Stimulated activated memory B cell treated with anti-CD40 and anti-IgM and Interleukin-4, amounts not matched to agents 10 μg/mL and 1 μg/mL and 100 μg/mL, for 72 hours (primary cell): ENCODE results near the gene YAE1.

Source experiments
- ATAC-seq: fragments of 150-1000 bp; cut with Tn5 transposase; 2 replicates; pipeline ENCODE4 v1.10.0; 2021
- H3K27ac Mint-ChIP-seq: one replicate; pipeline ENCODE4 v1.8.0; 2022; ENCODE audit warnings: mild to moderate bottlenecking, mixed read lengths
- H3K27me3 Mint-ChIP-seq: one replicate; pipeline ENCODE4 v1.8.0; 2022; ENCODE audit warnings: mixed read lengths
- H3K36me3 Mint-ChIP-seq: one replicate; pipeline ENCODE4 v1.8.0; 2022; ENCODE audit warnings: mixed read lengths
- H3K4me1 Mint-ChIP-seq: one replicate; pipeline ENCODE4 v1.8.0; 2022; ENCODE audit warnings: mixed read lengths
- H3K4me3 Mint-ChIP-seq: one replicate; pipeline ENCODE4 v1.8.0; 2022; ENCODE audit warnings: mild to moderate bottlenecking, moderate library complexity, mixed read lengths
- H3K9me3 Mint-ChIP-seq: one replicate; pipeline ENCODE4 v1.8.0; 2022; ENCODE audit warnings: mixed read lengths

Gene YAE1

DNA sequence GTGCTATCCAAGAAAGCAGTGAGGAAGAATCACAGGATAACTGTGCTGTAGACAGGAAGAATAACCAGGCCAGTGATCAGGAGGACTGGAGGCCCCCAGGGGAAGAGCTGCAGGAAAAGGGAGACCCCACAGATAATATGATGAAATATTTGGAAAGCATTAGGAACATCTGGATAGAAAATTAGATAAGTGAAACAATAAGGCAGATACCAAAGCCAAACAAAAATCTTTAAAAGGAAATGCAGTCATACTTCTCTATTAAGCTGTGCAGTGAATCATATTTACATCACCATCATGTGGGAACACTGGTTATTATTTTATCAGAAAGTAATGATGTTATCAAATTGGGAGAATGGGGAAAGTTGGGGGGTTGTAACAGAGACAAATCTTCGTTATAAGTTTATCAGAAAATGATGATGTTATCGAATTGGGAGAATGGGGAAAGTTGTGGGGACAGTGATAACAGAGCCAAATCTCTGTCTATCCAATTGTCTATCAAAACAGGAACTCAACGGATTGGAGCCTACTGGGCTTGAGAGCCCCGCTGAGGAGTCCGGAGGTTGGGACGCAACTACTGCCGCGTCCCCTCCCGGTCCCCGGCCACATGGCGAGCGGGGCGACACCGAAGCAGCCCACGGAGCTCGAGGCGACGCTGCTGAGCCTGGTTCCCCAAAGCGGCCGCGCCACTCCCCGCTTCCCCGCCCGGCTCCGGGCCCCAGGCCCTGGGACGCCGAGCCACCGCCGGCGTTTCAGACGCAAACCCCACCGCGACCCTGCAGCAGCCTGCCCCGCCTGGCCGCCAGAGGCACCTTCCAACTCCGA, 43.1 kb downstream of the YAE1 start:
- H3K27me3 Mint-ChIP-seq, result peaks cover 54% of the 10 kb centered on the region
- ATAC-seq, result peak; percentile 68
- H3K4me1 Mint-ChIP-seq, result peaks cover 15% of the 10 kb centered on the region
- peak overlapping the region; percentile 44 for H3K4me3 Mint-ChIP-seq
- H3K36me3 Mint-ChIP-seq, result no peaks in the 10 kb centered on the region
- peak overlapping the region; percentile 14 for H3K27ac Mint-ChIP-seq
- H3K9me3 Mint-ChIP-seq, result no peaks in the 10 kb centered on the region

DNA sequence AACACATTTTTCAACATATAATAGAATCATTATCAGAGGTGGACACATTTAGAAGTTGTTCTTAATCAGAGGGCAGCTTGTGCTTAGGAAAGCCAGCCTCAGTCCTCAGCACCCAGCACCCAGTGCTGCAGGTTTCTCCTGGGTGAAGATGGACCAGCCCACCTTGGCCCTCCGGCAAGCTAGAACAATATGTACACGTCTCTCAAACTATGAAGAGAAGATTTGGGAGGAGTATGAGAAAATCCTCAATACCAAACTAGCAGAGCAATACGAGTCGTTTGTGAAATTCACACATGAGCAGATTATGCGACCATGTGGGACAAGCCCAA, 43.7 kb downstream of the YAE1 start:
- no peaks in the 10 kb centered on the region for H3K9me3 Mint-ChIP-seq
- peak overlapping the region; percentile 44 for H3K4me3 Mint-ChIP-seq
- peak; percentile 24 for ATAC-seq
- H3K27ac Mint-ChIP-seq, result peak overlapping the region; percentile 14
- no peaks in the 10 kb centered on the region for H3K36me3 Mint-ChIP-seq
- H3K27me3 Mint-ChIP-seq, result peaks cover 54% of the 10 kb centered on the region
- peaks cover 15% of the 10 kb centered on the region for H3K4me1 Mint-ChIP-seq

DNA sequence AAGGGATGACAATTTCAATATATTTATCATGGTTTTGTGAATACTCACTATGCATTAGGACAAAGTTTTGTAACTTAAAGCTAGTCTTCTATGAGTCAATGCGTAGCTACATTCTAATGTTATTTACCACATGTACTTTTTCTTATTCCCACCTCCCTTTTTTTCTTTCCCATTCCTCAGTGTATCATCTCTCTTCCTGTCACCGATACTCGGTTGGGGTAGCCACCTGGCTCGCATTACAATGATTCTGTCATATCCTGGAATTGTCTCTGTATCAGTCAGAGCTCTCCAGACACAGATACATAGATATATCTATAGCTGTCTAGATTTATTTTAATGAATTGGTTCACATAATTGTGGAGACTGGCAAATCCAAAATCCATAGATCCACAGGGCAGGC, 47.4 kb downstream of the YAE1 start:
- Mint-ChIP-seq H3K4me3 (no peak overlapping the region), H3K4me1 (peaks cover 15% of the 10 kb centered on the region), H3K36me3 (no peaks in the 10 kb centered on the region), H3K9me3 (no peaks in the 10 kb centered on the region), H3K27ac (no peak overlapping the region), H3K27me3 (peaks cover 46% of the 10 kb centered on the region)
- ATAC-seq, result no peak

DNA sequence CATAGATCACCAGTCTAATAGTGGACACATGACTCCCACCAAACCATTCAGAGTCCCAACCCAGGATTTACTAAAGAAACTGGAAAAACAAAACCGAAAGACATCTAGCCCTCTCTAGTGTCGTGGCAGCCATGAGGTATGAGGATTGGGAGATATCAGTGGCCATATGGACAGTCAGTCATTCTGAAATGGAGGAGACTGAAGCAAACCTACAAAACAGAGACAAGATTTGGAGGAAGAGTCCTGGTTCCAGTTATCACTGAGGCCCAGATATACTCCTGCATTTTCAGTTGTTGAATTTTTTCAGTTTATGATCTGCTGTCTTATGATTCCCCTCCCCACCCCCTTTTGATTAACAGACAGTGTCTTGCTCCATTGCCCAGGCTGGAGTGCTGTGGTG, 48.1 kb downstream of the YAE1 start:
- Mint-ChIP-seq H3K9me3 (no peaks in the 10 kb centered on the region), H3K27ac (no peak overlapping the region), H3K27me3 (peaks cover 38% of the 10 kb centered on the region), H3K4me1 (peaks cover 9% of the 10 kb centered on the region), H3K4me3 (no peak overlapping the region), H3K36me3 (no peaks in the 10 kb centered on the region)
- no peak for ATAC-seq

DNA sequence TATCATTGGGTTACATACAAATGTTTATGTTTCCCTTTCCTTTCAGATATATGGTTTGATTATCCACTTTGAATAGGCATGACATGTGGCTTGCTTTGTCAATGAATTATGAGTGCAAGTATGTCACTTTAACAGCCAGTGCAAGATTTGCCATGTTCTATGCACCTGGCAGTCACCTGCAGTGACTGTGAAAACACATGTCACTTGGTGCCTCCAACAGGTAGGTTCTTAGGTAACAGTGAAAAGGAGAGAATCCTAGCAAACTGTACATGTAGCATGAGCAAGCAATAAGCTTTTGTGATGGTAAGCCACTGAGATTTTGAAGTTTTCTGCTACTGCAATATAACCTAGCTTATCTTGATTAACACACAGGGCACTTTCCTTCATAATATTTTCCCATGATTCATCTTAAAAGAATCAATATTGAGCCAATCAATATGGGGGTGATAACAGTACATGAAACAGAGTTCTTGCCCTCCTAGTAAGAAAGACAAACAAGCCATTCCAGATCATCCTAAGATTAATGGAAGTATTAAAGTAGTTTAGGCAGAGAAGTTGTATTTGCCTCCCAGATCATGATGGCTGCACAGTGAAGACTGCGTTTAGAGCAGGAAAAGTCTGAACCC, 49.3 kb downstream of the YAE1 start:
- Mint-ChIP-seq H3K4me3 (no peak overlapping the region), H3K27ac (no peak overlapping the region), H3K4me1 (peaks cover 3% of the 10 kb centered on the region), H3K9me3 (no peaks in the 10 kb centered on the region), H3K27me3 (peaks cover 28% of the 10 kb centered on the region), H3K36me3 (no peaks in the 10 kb centered on the region)
- ATAC-seq, result no peak

DNA sequence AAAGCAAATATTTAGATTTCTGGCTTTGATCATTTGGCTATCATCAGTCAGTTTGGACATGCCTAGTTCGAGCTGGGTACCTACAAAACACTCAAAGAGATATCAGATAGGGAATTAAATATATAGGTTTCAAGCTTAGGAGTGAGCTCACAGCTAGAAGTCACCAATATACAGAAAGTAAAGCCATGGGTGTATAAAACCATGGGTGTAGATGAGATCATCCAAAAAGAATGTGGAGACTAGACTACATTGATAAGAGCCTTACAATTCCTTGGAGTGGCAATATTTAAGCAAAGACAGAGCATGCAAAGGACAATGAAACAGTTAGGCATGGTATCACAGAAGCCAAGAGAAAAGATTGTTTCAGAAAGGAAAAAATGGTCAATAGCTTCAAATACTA, 49.9 kb downstream of the YAE1 start:
- Mint-ChIP-seq H3K4me3 (no peak overlapping the region), H3K27ac (no peak overlapping the region), H3K27me3 (peaks cover 21% of the 10 kb centered on the region), H3K4me1 (peaks cover 9% of the 10 kb centered on the region), H3K36me3 (no peaks in the 10 kb centered on the region), H3K9me3 (no peaks in the 10 kb centered on the region)
- no peak for ATAC-seq

DNA sequence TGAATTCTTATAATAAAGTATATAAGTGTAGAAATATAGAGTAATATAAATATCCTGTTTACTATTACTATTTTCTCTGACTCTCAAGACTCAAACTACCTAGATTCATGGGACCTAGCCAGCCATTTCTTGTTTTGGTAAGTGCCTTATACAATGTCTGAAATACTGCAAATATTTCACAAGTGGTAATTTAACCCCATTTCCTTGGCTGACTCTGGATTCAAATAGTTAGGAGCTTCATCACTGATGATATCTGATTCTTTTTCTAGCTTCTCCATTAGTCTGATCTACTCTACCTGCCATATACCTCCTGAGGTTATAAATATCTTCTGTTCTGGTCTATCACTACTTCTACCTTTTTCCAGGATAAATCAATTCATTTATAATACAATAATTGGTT, 50.8 kb downstream of the YAE1 start:
- H3K27ac Mint-ChIP-seq, result no peak overlapping the region
- ATAC-seq, result no peak
- H3K27me3 Mint-ChIP-seq, result peaks cover 21% of the 10 kb centered on the region
- H3K4me1 Mint-ChIP-seq, result peaks cover 17% of the 10 kb centered on the region
- H3K4me3 Mint-ChIP-seq, result no peak overlapping the region
- H3K9me3 Mint-ChIP-seq, result no peaks in the 10 kb centered on the region
- H3K36me3 Mint-ChIP-seq, result no peaks in the 10 kb centered on the region

DNA sequence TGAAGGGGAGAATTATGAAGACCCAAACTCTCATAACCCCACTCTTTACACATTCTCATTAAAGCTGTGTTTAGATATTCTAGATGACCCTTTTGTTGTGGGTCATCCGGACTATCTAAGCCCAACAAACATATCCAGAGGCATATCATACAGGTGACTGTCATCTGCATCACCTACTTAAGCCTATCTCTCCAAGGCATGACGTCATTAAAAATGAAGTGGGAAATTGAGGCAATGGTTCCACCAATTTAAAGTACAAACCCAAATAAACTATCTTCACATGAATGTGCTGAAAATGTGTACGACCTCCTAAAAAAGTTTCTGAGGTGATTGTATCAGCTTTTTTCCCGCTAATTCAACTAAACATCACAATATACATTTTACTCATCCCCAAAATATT, 52.7 kb downstream of the YAE1 start:
- no peak for ATAC-seq
- no peak overlapping the region for H3K27ac Mint-ChIP-seq
- peaks cover 2% of the 10 kb centered on the region for H3K27me3 Mint-ChIP-seq
- H3K9me3 Mint-ChIP-seq, result no peaks in the 10 kb centered on the region
- H3K4me3 Mint-ChIP-seq, result no peak overlapping the region
- no peaks in the 10 kb centered on the region for H3K36me3 Mint-ChIP-seq
- peaks cover 25% of the 10 kb centered on the region for H3K4me1 Mint-ChIP-seq

DNA sequence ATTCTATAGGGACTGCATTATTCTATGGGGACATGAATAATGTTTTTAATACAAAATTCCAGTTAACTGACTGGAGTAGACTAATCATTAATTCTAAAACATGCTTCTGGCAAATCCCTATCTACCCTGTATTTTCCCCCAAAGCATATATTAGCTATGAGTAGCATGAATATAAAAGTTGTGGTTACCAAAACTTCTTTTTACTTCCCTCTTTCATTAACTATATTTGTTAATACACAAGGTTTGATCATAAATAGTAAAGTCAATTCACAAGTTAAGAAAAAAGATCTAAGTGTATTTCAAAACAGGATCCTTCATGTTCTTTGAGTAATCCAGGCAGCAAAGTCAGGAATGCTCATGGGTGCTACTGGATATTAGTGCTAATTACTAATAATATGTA, 54.3 kb downstream of the YAE1 start:
- H3K9me3 Mint-ChIP-seq, result no peaks in the 10 kb centered on the region
- H3K4me1 Mint-ChIP-seq, result peaks cover 40% of the 10 kb centered on the region
- no peak for ATAC-seq
- H3K27me3 Mint-ChIP-seq, result no peaks in the 10 kb centered on the region
- H3K36me3 Mint-ChIP-seq, result no peaks in the 10 kb centered on the region
- peak overlapping the region; percentile 72 for H3K27ac Mint-ChIP-seq
- no peak overlapping the region for H3K4me3 Mint-ChIP-seq

DNA sequence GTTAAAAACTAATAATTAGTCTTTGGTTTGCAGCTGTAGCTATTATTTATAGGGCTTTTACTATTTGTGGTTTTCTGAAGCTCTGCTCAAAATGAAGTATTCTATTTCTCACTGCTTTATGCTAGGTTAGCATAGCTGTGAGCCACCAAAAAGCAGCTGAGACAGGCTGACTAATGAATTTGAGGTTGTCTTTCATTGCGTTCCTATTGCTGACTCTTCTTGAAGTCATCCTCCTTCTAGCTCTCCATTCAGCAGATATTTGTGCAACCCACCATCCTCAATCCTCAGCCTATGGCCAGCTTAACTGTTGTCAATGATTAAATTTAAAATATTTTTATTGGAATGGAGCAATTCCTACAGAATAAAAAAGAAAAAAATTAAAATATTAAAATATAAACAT, 55.1 kb downstream of the YAE1 start:
- Mint-ChIP-seq H3K4me3 (no peak overlapping the region), H3K9me3 (no peaks in the 10 kb centered on the region), H3K27ac (peak overlapping the region; percentile 82)

DNA sequence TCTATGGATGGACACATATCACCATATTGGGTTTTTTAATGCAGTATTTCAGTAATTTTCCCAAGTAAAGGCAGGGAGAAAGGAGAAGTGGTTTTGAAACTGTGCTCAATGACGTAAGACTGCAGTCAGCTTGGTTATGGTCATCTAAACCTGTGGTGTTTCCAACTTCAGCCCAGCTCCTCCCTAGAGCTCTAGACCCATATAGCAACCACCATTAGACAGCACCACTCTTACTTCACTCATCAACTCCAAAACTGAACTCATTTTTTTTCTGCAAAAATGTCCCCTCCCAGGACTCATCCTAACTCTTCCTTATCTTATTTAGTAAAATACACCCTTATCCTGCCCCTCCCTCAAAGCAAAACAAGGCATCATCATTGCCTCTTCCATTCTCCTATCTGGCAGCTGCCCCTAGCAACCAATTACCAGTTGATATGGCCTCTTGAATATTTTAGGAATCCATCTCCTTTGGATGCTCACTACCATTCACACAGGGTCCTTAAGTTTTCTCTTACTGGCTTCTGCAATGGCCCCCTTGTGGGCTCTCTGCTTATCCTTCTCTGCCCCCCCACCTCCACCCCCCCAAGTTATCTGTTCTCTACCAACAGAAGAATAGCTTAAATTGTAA, 55.7 kb downstream of the YAE1 start:
- Mint-ChIP-seq H3K4me3 (peak overlapping the region; percentile 96), H3K36me3 (no peaks in the 10 kb centered on the region), H3K4me1 (peaks cover 51% of the 10 kb centered on the region), H3K27me3 (no peaks in the 10 kb centered on the region), H3K27ac (peak overlapping the region; percentile 82), H3K9me3 (no peaks in the 10 kb centered on the region)
- peak; percentile 62 for ATAC-seq

More for the DNA sequence above, 55.1 kb downstream of the YAE1 start:
- H3K4me1 Mint-ChIP-seq, result peaks cover 44% of the 10 kb centered on the region
- no peaks in the 10 kb centered on the region for H3K36me3 Mint-ChIP-seq
- no peaks in the 10 kb centered on the region for H3K27me3 Mint-ChIP-seq
- ATAC-seq, result no peak
